NCI-H1417 (cell line): Measurements from ENCODE around the gene MTRFR.
"Not testable (repeated sequence)": the region's sequence is repeated elsewhere in the genome, so short reads cannot be mapped to it uniquely, and the experiment has no call there.

Source experiments
- DNase-seq, 3 experiments: peaks; one replicate each; lab custom pipeline; 2025; lab: John Stamatoyannopoulos, UW

The MTRFR gene

DNA sequence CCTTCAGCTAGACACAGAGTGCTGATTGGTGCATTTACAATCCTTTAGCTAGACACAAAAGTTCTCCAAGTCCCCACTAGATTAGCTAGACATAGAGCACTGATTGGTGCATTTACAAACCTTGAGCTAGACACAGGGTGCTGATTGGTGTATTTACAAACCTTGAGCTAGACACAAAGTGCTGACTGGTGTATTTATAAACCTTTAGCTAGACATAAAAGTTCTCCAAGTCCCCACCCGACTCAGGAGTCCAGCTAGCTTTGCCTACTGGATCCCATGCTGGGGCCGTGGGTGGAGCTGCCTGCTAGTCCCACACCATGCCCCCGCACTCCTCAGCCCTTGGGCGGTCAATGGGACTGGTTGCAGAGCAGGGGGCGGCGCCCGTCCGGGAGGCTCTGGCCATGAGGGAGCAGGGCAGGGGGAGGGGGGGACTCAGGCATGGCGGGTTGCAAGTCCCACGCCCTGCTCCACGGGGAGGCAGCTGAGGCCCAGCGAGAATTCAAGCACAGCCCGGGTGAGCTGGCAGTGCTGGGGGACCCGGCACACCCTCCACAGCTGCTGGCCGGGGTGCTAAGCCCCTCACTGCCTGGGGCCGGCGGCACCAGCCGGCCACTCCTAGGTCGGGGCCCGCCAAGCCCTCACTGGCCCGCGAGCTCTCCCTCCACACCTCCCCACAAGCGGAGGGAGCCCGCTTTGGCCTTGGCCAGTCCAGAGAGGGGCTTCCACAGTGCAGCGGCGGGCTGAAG is 15.9 kb downstream of the MTRFR start:
- DNase-seq, result not testable (repeated sequence)

DNA sequence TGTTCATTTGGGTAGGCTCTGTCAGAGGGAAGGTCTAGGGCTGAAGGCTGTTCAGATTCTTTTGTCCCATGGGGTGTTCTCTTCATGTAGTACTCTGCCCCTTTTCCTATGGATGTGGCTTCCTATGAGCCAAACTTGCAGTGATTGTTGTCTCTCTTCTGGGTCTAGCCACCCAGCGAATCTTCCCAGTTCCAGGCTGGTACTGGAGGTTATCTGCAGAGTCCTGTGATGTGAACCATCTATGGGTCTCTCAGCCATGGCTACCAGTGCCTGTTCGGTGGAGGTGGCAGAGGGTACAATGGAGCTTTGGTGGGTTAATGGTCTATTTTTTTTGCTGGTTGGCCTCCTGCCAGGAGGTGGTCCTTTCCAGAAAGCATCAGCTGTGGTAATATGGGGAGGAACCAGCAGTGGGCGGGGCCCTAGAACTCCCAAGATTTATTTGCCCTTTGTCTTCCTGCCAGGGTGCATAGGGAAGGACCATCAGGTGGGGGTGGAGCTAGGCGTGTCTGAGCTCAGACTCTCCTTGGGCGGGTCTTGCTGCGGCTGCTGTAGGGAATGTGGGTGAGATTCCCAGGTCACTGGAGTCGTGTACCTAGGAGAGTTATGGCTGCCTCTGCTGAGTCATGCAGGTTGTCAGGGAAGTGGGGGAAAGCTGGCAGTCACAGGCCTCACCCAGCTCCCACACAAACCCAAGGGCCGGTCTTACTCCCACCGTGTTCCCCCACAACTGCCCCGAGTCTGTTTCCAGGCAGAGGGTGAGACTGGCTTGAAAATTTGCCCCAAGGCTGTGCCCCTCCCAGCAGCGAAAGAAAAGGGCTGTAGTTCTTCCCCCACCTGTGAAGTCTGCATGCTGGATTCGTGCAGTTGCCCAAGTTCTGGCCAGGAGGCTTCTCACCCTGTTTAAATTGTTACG is 17.5 kb downstream of the MTRFR start:
- DNase-seq, result peak in 2 of 3 experiments; percentile 39 to 82

DNA sequence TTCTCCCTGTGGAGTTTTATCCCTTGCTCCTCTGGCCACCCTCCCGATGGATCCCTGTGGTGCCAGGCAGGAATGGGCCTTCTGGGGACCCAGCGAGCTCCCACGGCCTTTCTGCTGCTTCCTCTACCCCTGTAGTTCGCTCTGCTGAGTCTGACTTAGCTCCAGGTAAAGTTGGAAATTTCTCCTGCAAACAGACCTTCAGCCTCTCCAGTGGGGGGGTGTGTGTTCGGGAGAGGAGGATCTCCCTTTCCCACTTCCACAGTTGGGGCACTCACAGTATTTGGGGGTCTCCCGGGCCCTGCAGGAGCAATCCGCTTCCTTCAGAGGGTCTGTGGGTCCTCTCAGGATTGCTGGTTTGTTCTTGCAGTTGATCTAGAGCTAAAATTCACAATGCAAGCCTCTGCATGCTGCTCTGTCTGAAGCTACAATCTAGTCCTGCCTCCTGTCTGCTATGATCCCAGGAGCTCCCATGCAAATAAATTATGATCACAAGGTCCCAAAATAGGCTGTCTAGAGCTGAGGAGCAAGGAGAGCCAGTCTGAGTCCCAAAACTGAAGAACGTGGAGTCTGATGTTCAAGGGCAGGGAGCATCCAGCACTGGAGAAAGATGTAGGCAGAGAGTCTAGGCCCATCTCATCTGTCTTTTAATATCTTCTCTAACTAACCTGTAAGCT is 18.3 kb downstream of the MTRFR start:
- DNase-seq, result no peak

DNA sequence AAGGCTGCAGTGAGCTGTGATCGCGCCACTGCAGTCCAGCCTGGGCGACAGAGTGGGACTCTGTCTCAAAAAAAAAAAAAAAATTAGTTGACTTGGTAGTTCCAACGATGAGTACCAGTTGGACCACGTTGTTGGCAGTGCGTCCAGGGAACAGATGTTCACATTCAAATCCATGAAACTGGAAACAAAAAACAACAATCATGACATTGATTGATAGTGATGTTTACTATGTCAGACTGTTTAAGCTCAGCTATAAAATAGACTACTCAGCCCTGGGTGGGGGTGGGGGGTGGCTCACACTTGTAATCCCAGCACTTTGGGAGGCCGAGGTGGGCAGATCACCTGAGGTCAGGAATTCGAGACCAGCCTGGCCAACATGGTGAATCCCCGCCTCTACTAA is 19.1 kb downstream of the MTRFR start:
- DNase-seq, result peak in 1 of 3 experiments; percentile 64

DNA sequence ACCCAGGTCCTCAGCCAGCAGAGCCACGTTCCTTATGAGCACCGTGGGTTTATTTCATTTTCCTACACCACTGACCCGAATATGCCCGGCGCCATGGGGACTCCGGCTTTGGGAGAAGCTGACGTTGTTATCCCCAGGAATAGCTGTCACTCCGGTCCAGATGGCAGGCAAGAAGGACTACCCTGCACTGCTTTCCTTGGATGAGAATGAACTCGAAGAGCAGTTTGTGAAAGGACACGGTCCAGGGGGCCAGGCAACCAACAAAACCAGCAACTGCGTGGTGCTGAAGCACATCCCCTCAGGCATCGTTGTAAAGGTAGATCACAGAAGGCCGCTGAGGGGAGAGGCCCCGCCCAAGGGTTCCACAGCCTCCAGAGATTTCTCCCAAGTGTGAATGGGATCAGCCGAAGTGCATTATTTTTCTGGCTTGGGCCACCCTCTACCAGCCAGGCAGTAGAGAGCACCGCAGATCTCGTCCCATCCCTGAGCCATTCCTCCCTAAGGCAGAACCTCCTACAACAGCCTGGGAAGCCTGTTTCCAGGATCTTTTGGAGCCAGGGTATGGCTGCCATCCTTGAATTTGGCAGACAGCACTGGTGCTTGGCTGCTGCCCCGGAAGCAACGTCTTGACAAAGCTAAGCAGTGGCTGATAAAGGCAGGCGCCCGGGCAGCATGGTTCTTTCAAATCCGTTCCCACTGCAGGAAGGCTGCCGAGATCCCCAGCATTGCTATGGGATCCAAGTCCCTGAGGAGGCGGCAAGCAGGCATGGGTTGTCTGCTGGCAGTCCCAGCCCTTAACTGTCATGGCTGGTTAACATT is 20.6 kb downstream of the MTRFR start:
- no peak for DNase-seq

DNA sequence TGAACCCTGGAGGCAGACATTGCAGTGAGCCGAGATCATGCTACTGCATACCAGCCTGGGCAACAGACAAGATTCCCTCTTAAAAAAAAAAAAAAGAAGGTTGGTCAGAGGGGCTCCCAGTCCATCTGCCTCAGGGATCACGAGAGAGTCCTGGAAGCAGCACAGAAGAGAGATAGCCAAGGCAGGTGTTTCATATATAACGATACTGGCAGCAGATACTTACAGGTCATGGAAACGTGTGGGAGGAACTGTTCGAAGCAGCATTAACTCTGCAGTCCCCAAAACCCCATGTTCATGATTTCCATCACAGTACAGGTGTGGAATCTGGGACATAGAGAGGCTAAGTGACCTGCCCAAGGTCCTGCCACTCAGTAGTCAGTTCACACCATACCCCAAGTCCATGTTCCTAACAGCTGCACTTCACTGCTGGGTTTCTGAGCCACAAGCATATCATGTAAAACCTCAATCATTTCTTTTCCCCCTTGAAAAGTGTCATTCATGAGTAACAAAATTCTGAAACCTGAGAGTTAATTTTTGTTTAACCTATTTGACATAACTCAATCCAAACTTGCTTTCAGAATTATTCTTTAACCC is 21.7 kb downstream of the MTRFR start:
- no peak for DNase-seq

DNA sequence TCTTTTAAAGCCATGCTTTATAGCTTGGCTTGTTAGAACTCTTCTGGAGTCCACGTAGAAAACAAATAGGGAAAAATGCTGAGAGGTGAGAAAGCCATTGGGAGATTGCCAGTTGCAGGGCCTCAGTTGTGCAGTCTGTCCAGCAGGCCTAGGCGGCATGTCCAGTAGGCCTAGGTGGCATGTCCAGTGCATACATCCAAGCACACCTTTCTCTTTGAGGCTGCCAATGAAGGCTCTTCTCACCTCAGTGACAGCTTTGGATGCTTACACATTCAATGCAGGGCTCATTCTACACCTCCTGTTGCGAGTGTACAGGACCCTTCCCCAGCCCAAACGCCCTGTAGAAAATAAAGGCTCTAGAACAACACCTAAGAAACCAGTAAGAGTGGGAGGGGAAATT is 25.4 kb downstream of the MTRFR start:
- no peak for DNase-seq

DNA sequence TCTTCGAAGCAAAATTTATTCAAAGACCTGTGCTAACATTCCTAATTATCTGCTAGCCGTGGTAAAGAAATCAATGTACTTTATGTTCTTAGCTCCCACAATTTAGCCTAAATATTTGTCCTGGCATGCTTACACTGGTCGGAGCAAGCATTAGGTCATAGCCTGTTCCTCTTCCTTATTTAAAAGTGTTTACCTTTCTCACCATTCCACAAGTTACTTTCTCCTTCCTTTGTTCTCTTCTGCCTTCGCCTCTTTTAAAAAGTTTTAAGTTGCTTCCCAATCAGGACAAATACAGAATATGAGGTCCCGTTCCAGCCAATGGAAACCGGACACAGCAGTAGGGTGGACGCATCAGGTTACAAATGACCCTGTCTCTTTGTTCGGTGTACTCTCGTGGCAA is 26.8 kb downstream of the MTRFR start:
- no peak for DNase-seq

DNA sequence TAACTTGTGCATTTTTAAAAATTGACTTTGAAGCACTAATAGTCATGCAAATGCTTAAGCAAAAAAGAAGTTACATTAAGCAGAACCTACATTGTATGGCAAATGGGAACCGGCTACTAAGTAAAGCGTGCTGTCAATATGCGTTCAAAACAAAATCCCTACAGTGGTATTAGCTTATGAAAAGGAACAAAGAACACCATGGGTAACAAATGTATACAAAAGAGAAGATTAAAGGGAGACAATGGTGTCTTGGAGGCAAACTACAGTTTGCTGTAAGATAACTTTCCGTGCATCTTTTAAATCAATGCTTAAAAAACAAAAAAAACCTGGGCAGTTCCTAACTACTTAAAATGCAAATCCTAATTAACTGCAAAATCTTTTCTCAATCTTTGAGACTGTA is 28.0 kb downstream of the MTRFR start:
- DNase-seq, result no peak

DNA sequence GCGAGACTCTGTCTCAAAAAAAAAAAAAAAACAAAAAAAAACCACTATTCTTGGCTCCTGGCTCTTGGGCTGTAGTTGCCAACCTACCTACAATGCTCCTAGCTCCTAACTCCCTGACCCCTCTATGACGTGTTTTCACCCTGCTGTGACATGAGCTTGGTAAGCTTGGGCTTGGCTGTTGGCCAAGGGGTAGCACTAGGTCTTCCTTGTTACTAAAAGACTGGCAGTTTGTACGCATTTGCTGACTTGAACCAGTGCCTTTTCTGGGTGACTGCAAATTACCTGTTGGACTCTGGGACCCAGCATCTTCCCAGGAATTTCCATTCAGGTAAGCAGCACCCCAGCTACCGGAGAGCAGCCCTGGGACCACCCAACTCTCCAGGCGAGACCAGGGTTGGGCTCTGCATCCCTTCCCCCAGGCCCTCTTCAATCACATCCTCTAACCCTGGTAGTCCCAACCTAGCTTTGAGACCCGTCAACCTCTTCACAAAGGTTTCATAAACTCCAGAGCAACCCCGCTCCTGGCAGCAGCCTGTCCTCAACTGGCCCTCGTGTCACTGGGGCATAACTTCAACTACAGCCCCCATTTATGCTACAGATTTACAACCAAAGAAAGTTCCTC is 30.1 kb downstream of the MTRFR start:
- peak in 1 of 3 experiments; percentile 33 for DNase-seq

DNA sequence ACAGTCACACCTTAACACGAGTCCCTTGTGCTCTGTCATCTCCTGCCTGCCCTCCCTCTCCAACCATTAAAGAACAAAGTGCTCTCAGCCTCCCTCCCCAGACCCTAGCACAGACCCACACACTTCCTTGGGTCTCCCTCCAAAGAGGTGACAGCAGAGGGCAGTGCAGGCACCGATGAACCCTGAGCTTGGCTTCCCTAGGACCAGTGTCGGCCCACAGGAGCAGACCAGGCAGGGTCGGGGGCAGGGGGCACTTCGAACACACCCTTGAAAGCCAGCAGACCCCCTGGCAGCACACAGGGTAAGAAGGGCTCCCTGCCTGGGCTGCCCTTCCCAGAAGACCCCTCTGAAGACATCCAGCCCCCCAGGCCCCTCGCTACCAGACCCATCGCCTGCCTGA is 31.4 kb downstream of the MTRFR start:
- peak in 1 of 3 experiments; percentile 12 for DNase-seq

DNA sequence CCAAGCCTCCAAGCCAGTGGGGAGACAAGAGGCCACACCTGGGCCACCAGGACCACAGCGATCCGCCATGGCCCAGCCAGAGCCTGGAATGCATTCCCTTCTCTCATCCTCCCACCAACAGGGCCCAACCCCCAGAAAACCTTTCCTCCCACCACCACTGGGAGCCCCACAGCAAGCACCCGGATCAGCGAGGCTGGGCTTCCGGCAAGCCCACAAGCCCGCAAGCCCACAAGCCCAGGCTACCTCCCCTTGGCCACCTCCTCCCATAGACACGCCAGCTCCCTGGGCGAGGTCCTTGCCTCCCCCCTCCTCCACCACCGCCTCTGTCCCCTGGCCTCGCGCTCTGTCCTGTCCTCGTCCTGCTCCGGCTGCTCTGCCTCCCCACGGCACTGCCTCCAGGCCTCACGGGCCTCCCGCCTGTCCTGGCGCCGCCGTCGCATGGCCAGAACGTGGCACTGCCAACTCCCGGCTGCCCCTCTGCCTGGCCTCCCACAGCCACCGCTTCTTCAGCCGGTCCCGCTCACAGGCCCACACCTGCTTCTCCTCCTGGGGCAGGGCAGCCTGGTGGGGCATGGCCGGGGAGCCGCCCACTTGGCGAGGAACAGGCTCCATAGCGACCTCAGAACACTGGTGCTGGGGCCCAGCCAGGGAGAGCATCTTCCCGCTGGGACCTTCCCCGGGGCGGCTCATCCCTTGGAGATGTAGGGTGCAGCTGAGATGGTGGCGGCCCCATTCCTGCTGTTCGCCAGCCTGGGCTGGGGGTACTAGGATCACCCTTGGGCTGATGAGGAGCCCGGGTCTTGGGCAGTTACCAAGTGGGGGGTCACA is 32.8 kb downstream of the MTRFR start:
- DNase-seq, result no peak

DNA sequence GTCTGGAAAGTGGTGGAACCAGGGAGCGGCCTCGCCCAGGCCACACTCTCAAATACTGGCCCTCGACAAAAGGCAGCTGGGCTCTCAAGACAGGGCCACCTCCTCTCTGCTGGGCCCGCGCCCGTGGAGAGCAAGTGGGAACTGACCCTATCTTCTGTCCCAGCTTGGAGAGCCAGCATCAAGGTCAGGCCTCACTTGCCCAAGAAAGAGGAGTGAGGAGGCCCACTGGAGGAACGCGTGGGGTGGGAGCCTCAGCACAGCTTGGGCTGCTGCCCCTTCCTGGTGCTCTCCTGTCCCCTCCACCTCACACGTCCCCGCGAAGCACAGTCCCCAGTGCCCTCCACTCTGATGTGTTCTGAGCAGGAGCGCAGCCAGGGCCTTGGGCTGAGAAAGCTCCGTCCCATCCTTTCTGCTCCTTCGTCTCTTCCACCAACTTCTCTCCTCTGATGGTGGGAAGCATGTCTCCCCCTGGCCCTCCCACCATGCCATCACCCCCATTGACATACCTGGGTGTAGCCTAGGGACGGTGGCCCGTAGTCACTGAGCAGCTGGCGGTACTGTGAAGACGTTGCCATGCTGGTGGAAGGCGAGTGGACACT is 33.5 kb downstream of the MTRFR start:
- no peak for DNase-seq

DNA sequence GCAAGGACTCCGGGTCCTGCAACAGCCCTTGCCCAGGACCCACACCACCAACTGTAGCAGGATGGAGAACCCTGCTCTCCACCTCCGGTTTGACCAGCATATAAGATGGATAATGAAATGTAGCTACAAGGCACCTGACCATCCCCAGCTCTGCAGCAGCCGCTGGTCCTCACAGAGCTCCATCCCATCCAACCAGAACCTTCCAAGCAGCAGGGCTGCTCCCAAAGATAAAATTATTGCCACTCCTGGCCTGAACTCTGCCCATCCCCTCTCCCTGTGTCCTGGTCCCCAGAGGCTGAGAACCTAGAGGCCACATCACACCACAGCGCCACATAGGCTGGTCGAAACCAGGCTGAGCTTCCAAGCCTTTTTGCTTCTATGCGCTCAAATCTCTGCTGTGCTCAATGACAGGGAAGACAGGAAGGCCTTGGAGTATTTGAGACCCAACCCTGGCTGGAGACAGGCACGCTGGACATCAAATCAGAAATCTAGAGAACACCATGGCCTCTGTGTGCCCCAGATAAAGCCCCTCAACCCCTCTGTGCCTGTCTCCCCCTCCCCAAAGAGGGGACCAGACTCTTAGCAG is 34.2 kb downstream of the MTRFR start:
- peak in 1 of 3 experiments; percentile 67 for DNase-seq

DNA sequence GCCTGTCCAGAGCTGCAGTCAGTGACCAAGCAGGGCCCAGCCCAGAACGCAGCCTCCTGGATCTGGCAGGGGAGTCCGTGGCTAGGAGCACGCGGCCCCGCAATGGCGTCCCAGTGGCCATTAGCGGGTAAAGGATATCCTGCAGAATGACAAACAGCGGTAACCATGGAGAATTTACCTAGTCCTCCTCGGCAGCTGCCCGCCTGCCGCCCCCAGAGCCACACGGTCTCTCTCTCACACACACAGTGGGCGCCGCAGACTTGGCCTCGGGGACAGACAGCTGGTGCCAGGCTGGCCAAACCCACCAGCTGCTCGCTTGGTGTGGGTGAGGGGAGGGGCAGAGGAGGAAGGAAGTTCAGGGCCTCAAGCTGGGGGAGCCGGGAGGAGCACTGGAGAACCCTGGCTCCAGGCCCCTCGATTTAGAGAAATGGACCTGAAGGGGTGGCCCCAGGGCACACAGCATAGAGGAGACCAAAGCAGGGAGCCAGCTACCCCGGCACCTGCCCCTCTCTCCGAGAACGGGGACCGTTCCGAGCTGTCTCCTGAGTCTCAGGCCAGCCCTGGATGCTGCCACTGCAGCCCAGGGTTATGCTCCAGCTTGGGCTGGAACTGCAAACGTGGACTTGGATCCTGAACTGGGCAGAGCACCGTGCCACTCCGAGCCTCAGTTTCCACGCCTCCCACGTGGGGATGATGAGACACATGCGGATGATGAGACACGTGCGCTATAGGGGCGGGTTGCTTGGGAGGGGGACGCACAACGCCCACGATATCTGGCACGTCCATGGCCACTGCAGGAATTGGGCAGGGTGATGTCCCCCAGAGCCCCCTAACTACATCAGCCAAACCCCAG is 35.0 kb downstream of the MTRFR start:
- DNase-seq, result peak in 2 of 3 experiments; percentile 94 to 98

DNA sequence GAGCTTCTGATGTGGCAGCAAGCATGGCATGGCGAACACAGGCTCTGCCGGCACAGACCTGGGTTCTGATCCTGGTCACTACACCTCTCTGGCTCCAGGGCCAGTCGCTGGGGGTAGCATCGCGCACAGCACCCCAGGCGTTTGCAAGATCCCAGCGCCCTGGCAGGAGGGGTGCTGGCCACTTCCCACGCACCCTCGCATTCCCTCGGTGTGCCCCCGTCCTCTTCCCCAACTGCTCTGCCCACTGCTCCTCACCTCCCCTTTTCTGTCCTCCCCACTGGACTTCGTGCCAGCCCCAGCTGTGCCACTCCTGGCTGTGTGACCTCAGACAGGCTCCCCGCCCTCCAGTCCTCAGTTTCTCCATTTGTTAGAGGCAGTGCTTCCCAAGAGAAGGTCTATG is 35.6 kb downstream of the MTRFR start:
- DNase-seq, result peak in 1 of 3 experiments; percentile 55

DNA sequence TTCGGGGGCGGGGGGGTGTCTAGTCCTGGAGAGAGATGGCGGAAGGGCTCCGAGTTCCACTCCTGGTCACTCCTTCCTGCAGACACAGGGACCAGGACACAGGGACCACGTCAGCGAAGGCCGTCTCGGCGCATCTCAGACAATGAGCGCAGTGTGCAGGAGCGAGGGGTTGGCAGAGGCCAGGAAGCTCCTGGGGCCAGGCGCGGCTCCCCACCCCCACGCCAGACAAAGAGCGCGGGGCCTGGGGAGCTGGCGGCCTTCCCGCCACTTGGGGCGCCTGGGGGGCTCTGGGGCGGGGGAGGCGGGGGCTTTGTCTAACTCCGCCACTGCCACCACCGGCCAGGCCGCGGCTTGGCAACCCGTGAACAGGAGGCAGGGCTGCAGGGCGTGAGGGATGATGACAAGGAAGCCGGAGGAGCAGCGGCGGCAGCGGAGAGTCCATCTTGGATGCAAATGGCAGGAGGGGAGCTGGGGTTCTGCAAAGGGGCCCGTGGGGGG is 36.2 kb downstream of the MTRFR start:
- DNase-seq, result peak in 2 of 3 experiments; percentile 93 to 97

DNA sequence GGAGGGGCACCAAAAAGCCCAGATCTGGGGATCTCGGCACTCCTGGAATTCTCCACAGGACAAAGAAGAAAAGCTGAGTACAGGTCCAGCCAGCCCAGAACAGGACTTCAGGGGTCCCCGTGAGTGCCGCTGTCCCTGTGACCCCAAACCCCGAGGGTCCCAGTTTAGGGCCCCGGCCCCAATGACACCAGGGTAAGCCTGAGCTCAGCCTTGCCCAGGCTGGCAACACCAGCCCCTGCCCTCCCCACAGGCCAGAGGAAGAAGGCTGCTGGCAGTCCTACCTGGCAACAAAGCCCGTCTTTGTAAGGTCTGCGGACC is 36.6 kb downstream of the MTRFR start:
- no peak for DNase-seq
